Ureter (tissue), 1 donor: ENCODE results near the gene HID1. TPM values are rescaled to one million over a fixed set of nuclear protein-coding genes. Genes with fewer than 3 reads are reported as not detected.
"Not testable (repeated sequence)": the region's sequence is repeated elsewhere in the genome, so short reads cannot be mapped to it uniquely, and the experiment has no call there.

Source experiments
- DNase-seq: peaks from one replicate; pipeline ENCODE4 v3.0.0-alpha.2; 2020; ENCODE audit warnings: low spot score
- total RNA-seq: library from RNA; stranded (reverse); gene quantifications from one replicate; pipeline ENCODE4 v1.2.4, GENCODE V29; 2023
- donor health status: DM: yes; HTN: yes; CAD: no.

HID1 gene, protein sequence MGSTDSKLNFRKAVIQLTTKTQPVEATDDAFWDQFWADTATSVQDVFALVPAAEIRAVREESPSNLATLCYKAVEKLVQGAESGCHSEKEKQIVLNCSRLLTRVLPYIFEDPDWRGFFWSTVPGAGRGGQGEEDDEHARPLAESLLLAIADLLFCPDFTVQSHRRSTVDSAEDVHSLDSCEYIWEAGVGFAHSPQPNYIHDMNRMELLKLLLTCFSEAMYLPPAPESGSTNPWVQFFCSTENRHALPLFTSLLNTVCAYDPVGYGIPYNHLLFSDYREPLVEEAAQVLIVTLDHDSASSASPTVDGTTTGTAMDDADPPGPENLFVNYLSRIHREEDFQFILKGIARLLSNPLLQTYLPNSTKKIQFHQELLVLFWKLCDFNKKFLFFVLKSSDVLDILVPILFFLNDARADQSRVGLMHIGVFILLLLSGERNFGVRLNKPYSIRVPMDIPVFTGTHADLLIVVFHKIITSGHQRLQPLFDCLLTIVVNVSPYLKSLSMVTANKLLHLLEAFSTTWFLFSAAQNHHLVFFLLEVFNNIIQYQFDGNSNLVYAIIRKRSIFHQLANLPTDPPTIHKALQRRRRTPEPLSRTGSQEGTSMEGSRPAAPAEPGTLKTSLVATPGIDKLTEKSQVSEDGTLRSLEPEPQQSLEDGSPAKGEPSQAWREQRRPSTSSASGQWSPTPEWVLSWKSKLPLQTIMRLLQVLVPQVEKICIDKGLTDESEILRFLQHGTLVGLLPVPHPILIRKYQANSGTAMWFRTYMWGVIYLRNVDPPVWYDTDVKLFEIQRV
- 78.1 TPM for total RNA-seq

DNA sequence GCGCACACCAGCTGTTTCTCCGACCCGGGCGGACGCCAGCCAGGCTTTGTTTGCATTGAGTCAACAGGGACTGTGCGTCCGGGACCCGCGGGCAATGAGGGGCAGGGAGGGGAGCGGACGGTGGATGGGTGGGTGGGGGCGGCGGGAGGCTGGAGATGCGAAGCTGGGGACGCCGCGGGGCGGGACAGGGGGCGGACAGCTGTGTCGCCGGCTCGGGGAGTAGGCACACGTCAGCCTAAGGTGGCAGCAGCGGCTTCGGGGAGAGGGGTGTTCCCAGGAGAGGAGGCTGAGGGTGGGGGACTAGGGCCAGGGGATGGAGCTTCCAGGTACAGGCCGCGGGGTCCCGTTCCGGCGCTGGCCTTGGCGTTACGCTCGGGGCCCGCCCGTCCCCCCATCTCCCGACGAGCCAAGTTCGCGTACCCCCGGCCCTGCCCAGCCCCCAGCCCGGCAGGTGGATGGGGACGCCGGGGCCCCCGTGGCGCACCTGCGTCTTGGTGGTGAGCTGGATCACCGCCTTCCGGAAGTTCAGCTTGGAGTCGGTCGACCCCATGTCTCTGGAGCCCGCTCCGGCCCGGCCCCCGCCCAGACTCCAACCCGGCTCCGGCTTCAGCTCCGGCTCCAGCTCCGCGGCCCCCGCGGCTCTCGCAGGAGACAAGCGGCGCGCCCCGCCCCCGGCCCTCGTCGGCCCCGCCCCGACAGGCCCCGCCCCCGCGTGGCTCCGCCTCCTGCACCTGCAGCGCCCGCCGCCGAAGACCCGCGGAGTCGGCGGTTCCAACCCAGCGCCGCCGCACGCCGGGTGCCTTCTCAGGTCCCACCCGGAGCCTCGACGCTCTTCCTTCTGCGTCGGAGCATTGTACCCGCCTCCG lies at the start of gene HID1:
TSS of gene HID1 (minus strand) at position 653 of the 866 bp plus-strand sequence. CDS start at position 550, 103 bp downstream.
- DNase-seq = peak; percentile 69

DNA sequence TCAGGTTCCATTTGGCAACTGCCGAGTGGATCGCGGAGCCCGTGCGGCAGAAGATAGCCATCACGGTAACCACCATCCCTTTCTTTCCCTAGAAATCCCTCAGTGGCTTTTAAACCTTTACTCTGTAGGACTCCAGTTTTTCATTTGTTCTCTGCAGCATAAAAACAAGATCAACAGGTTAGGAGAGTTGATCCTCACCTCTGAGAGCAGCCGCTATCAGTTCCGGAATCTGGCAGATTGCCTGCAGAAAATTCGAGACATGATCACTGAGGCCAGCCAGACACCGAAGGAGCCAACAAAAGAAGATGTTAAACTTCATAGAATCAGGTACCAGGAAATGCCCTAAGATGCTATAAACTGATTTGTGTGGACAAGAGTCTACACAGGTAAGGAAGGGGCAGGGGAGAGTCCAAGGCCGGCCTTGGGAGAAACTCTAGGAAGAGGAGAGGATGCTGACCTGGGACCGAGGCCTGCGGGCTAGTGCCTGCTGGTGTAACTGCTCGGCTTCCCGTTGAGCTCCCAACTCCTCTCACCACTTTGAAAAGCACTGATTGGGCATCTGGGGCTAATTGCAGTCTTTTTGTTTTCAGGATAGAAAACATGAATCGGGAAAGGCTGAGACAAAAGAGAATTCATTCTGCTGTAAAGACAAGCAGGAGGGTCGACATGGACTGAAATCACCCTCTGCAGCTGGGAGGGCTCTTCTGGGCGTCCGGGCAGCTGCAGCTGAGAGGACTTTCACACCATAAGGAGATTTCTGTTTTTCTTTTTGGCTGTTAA lies 48.0 kb upstream of the HID1 start:
- DNase-seq = no peak

GRCh38 chr17:75019710-75020109 lies 47.2 kb upstream of the HID1 start:
- DNase-seq = no peak

DNA sequence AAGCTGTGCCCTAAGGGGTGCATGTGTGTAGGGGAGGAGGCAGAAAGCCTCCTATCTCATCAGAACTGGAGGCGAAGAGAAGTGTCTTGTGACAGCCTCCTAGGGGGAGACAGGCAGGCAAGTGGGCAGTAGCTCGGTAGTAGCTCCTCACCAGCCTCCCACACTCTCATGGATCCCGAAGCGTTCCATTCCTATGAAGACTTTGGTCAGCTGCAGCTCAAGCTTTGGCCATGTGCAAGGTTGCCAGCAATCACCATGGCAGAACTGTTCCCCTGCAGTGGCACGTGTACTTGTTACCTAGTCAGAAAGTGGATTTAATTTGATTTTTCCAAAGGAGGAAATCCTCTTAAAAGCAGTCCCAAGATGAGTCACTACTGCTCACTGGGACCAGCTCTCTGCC lies 46.6 kb upstream of the HID1 start:
- DNase-seq = no peak

GRCh38 chr17:75013092-75013559 lies 40.6 kb upstream of the HID1 start:
- DNase-seq = no peak

DNA sequence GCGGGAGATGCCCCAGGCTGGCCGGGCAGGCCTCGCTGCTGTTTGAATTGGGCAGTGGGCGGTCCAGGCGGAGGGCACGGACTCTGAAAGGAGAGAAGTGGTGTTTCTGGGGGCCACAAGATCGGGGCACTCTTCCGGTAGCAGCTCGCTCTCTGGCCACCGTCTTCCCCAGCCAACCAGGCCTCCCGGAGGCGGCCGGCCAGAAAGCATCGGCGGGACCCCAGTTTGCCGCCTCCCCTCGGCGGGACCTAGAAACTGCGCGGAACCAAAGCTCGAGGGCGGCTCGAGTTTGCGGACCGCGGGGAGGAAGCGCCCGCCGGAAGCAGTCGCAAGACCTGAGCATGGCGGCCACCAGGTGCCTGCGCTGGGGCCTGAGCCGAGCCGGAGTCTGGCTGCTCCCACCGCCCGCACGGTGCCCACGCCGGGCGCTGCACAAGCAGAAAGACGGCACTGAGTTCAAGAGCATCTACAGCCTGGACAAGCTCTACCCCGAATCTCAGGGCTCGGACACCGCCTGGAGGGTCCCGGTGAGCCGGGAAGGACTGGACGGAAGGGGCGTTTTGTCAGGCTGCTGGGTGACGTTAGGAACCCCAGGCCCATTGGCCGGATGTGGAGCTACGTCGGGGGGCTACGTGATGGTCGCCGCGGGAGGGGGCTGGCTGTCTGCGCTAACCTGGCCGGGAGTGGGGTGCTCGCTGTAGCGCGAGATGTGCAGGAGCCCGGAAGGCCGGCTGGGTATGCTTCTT lies 40.0 kb upstream of the HID1 start, which contains the start of gene MRPL58:
TSS of gene MRPL58 (plus strand) at position 325 of the 746 bp plus-strand sequence. CDS start at position 342, 17 bp downstream.
- peak; percentile 83 for DNase-seq

DNA sequence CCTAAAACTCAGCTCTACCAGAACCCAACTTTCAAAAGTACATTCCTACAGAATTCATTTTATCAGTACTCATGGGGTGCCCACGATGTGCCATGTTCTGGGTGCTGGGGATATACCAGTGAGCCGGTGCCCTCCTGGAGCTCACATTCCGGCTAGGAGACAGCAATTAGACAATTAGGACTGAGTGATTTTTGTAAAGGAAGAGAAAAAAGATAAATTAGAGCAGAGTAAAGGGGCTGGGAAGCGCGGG lies 39.5 kb upstream of the HID1 start:
- no peak for DNase-seq

- DNase-seq = peak; percentile 65
These were observed 39.0 kb upstream of the HID1 start for GRCh38 chr17:75011401-75012095.

GRCh38 chr17:75010683-75011400 lies 38.3 kb upstream of the HID1 start:
- DNase-seq = no peak

DNA sequence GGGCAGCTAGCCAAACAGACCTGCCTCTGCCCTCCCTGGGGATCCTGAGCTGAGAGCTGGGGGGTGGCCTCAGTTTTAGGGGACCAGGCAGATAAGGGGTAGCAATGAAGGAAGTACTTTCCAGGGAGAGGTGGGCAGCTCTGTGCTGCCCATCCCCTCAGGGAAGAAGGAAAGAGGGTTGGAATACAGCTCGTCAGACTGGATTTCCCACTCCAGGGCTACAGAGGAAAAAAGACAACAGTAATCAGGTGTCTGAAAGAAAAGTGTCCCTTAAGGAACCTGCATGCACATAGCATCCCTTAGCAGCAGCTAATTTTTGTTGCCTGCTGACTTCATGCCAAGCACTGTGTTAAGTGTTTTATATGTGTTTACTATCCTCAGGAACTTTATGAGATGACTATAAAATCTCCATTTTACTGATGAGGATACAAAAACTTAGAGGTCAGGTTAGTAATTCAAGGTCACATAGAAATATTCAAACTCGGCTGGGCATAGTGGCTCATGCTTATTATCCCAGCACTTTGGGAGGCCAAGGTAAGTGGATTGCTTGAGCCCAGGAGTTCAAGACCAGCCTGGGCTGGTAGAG lies 36.7 kb upstream of the HID1 start:
- DNase-seq = no peak

DNA sequence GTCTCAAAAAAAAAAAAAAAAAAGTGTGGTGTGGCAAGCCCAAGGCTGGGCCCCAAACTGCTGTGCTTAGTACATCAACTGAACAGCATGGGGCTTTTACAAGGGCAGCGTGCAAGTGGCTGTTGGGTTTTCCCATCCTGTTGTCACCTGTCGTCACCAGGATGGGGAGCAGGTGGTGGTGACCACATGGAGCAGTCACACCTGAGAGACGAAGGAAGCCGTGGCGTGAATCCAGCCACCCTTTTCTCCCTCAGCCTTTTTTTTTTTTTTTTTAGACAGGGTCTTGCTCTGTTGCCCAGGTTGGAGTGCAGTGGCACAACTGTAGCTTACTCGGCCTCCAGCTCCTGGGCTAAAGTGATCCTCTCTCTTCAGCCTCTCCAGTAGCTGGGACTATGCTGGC lies 35.8 kb upstream of the HID1 start:
- DNase-seq = no peak

- no peak for DNase-seq
These were observed 34.1 kb upstream of the HID1 start for GRCh38 chr17:75006653-75007052.

DNA sequence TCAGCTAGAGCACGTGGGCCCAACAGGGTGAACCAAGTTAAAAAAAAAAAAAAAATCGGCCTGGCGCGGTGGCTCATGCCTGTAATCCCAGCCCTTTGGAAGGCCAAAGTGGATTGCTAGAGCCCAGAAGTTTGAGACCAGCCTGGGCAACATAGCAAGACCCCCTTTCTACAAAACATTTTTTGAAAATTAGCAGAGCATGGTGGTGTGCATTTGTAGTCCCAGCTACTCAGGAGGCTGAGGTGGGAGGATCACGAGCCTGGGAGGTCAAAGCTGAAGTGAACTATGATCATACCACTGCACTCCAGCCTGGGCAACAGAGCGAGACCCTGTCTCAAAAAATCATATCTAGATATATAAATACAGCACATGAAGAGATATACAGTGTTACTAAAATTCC lies 33.5 kb upstream of the HID1 start:
- not testable (repeated sequence) for DNase-seq

DNA sequence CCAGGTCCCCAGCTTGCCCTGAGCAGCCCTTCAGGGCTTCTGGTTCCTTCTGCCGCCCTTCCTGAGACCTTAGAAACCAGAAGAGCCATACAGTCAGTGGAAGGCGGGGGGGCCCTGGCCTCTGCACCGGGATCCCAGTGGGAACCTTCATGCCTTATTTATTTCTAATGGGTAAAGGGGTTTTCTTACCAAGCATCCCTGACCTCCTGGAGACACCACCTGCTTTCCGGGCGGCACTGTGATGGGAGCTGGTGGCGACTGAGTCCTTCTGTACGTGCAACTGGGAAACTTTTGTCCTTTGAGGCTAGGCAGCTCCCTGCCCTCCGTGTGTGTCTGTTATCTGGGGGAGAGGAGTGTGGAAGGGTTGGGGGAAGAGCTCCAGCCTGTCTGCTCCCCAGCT lies 32.7 kb upstream of the HID1 start:
- DNase-seq = no peak

- no peak for DNase-seq
These were observed 31.8 kb upstream of the HID1 start for GRCh38 chr17:75004371-75004770.

DNA sequence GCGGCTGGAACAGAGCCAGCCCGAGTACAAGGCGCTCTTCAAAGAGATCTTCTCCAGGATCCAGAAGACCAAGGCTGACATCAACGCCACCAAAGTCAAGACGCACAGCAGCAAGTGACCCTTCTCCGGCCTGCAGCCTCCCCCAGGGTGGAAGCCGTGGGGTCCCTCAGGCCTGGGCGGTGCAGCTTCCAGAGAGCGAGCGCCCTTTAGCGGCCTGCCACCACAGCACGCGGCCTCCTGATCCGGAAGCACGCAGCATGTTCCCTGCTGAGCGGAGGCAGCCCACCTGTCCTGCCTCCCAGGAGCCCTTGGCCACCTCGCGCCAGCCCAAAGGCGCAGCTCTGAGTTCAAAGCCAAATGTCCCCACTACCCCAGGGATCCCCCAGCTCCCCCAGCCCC lies 31.4 kb upstream of the HID1 start:
- no peak for DNase-seq

GRCh38 chr17:75003070-75003956 lies 30.8 kb upstream of the HID1 start:
- DNase-seq = no peak
